Measurements from ENCODE around the gene WAC. TPM values are rescaled to one million over a fixed set of nuclear protein-coding genes. Genes with fewer than 3 reads are reported as not detected.

The WAC gene
- polyA plus RNA-seq, 1 of the 3 experiments (the other 2 are of a cell fraction) = 31.1 TPM

DNA sequence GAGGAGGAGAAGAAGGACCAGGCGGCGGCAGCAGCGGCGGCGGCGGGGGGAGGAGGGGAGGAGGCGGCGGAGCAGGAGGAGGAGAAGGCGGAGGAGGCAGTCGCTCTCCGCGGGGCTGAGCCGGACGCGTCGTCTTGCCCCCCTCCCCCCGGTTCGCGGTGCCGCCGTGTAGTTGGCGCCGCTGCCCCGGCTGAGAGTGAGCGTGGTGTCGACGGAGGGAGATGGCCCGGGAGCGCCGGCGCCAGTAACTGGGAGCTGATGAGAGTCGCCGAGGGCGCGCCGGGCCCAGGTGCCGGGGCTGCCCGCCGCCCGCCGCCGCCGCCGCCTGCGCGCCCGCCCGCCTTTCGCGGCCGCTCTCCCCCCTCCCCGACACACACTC is 257 bp downstream of the WAC start:
- peak overlapping the region; percentile 86 to 92 for H3K4me3 ChIP-seq (ENCODE audit: low read depth in 2 of 2, low read length in 1 of 2)
- peak overlapping the region; percentile 88; the same call in 1 of the 2 replicates for H3K4me2 ChIP-seq
- H3K36me3 ChIP-seq (replicated peaks in 1 of 2; ENCODE audit: control insufficient read depth in 1 of 2, insufficient read depth in 2 of 2, low read length in 1 of 2) = peaks cover 34 to 40% of the 10 kb centered on the region in 2 experiments
- ChIA-PET POLR2A (interaction anchor here (1.0 to 1.8 kb wide), 5 partner anchors 12 to 84 kb away, joined by 3 to 6 read pairs (median 4); no protein-coding TSS in a partner anchor), CTCF (interaction anchor here (1.1 kb wide), 1 partner anchor 22 kb away, joined by 3 read pairs; no protein-coding TSS in a partner anchor)
- no peak for TF ChIP-seq CHD2 (IDR thresholded peaks at IDR 0.05; ENCODE audit: low read length, partially characterized antibody)
- TF ChIP-seq FOSL2 (IDR thresholded peaks at IDR 0.05; ENCODE audit: borderline replicate concordance, low read depth) = no peak
- no peak for TF ChIP-seq TCF12 (IDR thresholded peaks at IDR 0.05)
- TF ChIP-seq EZH2phosphoT487 (IDR thresholded peaks at IDR 0.05; ENCODE audit: borderline replicate concordance, low read depth) = no peak
- TF ChIP-seq RAD21 (IDR thresholded peaks at IDR 0.05; ENCODE audit: low read length) = no peak
- TF ChIP-seq FOXM1 (IDR thresholded peaks at IDR 0.05; ENCODE audit: low read depth) = no peak
- TF ChIP-seq NFIC (IDR thresholded peaks at IDR 0.05; ENCODE audit: borderline replicate concordance) = no peak
- TF ChIP-seq, protein P1, sequence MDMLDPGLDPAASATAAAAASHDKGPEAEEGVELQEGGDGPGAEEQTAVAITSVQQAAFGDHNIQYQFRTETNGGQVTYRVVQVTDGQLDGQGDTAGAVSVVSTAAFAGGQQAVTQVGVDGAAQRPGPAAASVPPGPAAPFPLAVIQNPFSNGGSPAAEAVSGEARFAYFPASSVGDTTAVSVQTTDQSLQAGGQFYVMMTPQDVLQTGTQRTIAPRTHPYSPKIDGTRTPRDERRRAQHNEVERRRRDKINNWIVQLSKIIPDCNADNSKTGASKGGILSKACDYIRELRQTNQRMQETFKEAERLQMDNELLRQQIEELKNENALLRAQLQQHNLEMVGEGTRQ (IDR thresholded peaks at IDR 0.05; ENCODE audit: borderline replicate concordance, low read depth, low read length) = no peak
- no peak for TF ChIP-seq POLR2AphosphoS5 (IDR thresholded peaks at IDR 0.05; ENCODE audit: low read depth, low read length)
- no peak for TF ChIP-seq MEF2A (IDR thresholded peaks at IDR 0.05; ENCODE audit: borderline replicate concordance, low read depth)
- TF ChIP-seq YY1 (IDR thresholded peaks at IDR 0.05; ENCODE audit: low read depth) = no peak
- no peak for TF ChIP-seq GABPA (IDR thresholded peaks at IDR 0.05; ENCODE audit: low read depth)
- TF ChIP-seq TAF1 (IDR thresholded peaks at IDR 0.05; ENCODE audit: borderline replicate concordance, low read depth, low read length) = no peak
- no peaks in the 10 kb centered on the region for H3K9me3 ChIP-seq
- no peaks in the 10 kb centered on the region for H3K27me3 ChIP-seq (ENCODE audit: insufficient read depth)
- DNase-seq = peak; percentile 67
- peaks cover 83% of the 10 kb centered on the region for H3K79me2 ChIP-seq (ENCODE audit: insufficient read depth)
- H4K20me1 ChIP-seq (ENCODE audit: insufficient read depth) = peaks cover 39% of the 10 kb centered on the region
- peak overlapping the region; percentile 100 for H3K9ac ChIP-seq
- peaks cover 3% of the 10 kb centered on the region for H3F3A ChIP-seq (replicated peaks; ENCODE audit: insufficient read depth)
- no peaks in the 10 kb centered on the region for H3K9me2 ChIP-seq
- no peak overlapping the region for H2AFZ ChIP-seq (ENCODE audit: low read depth)
- peak overlapping the region; percentile 99 to 100 for H3K27ac ChIP-seq (ENCODE audit: low read depth in 2 of 2, low read length in 1 of 2)
- 0% methylated on average over 4 of the region's 52 CpGs for WGBS (ENCODE audit: low lambda C conversion rate)
- H3K4me1 ChIP-seq (ENCODE audit: control insufficient read depth in 1 of 2, insufficient read depth in 2 of 2, low read depth in 1 of 2, low read length in 1 of 2) = peaks cover 14 to 15% of the 10 kb centered on the region in 2 experiments; a peak in 3 of 4 replicates

DNA sequence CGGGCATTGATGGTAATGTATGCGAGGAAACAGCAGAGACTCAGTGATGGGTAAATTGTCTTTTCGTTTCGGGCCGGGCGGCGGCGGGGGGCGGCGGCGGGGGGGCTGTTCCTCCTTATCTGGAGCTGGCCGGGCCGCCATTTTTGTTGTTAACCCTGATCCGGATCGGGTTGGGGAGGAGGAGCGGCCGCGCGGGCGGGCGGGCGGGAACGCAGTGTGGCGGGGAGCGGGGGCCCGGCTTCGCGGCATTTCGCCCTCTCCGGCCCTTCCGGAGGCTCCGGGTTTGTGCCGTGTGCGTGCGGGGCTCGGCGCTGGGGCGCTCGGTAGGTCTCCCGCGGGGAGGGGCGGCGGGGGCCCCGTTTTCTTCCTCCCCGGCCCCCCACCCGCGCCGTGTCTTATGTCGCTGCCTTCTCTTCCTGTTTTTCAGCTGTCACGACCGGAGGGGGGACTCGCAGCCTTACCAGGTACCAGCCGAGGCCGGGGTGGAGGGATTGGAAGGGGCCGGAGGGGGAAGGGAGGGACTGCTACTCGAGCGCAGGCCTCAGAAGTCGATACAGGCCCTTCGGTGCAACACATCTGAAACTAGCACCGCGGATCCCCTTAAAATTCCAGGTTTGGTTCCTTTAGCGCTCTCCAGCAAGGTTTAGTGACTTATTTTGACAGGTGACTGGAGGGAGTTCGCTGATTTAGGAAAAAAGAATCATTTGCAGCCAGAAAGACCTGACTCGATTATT is 820 bp downstream of the WAC start:
- peaks cover 40 to 46% of the 10 kb centered on the region in 2 experiments for H3K36me3 ChIP-seq (replicated peaks in 1 of 2; ENCODE audit: control insufficient read depth in 1 of 2, insufficient read depth in 2 of 2, low read length in 1 of 2)
- POLR2A ChIA-PET = interaction anchor here (1.8 kb wide), 1 partner anchor 12 kb away, joined by 4 read pairs; no protein-coding TSS in a partner anchor
- TF ChIP-seq FOXJ3 (CRISPR knock-in tag; IDR thresholded peaks at IDR 0.05) = peak; percentile 51; the same call in 1 of the 2 replicates
- no peak for TF ChIP-seq RXRA (IDR thresholded peaks at IDR 0.05; ENCODE audit: borderline replicate concordance, low read depth)
- no peak for TF ChIP-seq EP300 (IDR thresholded peaks at IDR 0.05; ENCODE audit: borderline replicate concordance in 1 of 2, low read depth in 1 of 2, low read length in 1 of 2)
- peak; percentile 44; the same call in 1 of the 2 replicates for TF ChIP-seq MXI1 (IDR thresholded peaks at IDR 0.05; ENCODE audit: low read depth, low read length)
- TF ChIP-seq, protein P2, sequence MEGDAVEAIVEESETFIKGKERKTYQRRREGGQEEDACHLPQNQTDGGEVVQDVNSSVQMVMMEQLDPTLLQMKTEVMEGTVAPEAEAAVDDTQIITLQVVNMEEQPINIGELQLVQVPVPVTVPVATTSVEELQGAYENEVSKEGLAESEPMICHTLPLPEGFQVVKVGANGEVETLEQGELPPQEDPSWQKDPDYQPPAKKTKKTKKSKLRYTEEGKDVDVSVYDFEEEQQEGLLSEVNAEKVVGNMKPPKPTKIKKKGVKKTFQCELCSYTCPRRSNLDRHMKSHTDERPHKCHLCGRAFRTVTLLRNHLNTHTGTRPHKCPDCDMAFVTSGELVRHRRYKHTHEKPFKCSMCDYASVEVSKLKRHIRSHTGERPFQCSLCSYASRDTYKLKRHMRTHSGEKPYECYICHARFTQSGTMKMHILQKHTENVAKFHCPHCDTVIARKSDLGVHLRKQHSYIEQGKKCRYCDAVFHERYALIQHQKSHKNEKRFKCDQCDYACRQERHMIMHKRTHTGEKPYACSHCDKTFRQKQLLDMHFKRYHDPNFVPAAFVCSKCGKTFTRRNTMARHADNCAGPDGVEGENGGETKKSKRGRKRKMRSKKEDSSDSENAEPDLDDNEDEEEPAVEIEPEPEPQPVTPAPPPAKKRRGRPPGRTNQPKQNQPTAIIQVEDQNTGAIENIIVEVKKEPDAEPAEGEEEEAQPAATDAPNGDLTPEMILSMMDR (IDR thresholded peaks at IDR 0.05) = no peak
- TF ChIP-seq, protein P3, sequence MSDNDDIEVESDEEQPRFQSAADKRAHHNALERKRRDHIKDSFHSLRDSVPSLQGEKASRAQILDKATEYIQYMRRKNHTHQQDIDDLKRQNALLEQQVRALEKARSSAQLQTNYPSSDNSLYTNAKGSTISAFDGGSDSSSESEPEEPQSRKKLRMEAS (IDR thresholded peaks at IDR 0.05; ENCODE audit: low read depth) = no peak
- TF ChIP-seq RFX5 (IDR thresholded peaks at IDR 0.05; ENCODE audit: low read length) = no peak
- peak; percentile 54 for TF ChIP-seq CHD2 (IDR thresholded peaks at IDR 0.05; ENCODE audit: low read length, partially characterized antibody)
- TF ChIP-seq YY1 (IDR thresholded peaks at IDR 0.05; ENCODE audit: low read depth) = peak; percentile 56
- TF ChIP-seq, protein P4, sequence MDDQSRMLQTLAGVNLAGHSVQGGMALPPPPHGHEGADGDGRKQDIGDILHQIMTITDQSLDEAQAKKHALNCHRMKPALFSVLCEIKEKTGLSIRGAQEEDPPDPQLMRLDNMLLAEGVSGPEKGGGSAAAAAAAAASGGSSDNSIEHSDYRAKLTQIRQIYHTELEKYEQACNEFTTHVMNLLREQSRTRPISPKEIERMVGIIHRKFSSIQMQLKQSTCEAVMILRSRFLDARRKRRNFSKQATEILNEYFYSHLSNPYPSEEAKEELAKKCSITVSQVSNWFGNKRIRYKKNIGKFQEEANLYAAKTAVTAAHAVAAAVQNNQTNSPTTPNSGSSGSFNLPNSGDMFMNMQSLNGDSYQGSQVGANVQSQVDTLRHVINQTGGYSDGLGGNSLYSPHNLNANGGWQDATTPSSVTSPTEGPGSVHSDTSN (IDR thresholded peaks at IDR 0.05) = no peak
- TF ChIP-seq FOSL2 (IDR thresholded peaks at IDR 0.05; ENCODE audit: borderline replicate concordance, low read depth) = no peak

More for the DNA sequence above, 820 bp downstream of the WAC start:
- no peaks in the 10 kb centered on the region for H3K9me3 ChIP-seq
- WGBS (ENCODE audit: low lambda C conversion rate) = 1% methylated on average over 29 of the region's 64 CpGs
- peaks cover 3% of the 10 kb centered on the region for H3F3A ChIP-seq (replicated peaks; ENCODE audit: insufficient read depth)
- H3K9me2 ChIP-seq = no peaks in the 10 kb centered on the region
- H4K20me1 ChIP-seq (ENCODE audit: insufficient read depth) = peaks cover 41% of the 10 kb centered on the region
- no peaks in the 10 kb centered on the region for H3K27me3 ChIP-seq (ENCODE audit: insufficient read depth)
- H2AFZ ChIP-seq (ENCODE audit: low read depth) = no peak overlapping the region
- H3K79me2 ChIP-seq (ENCODE audit: insufficient read depth) = peaks cover 83% of the 10 kb centered on the region
- H3K27ac ChIP-seq (ENCODE audit: low read depth in 2 of 2, low read length in 1 of 2) = peak overlapping the region; percentile 71 to 100
- peak overlapping the region; percentile 78 for H3K4me2 ChIP-seq
- peaks cover 14 to 15% of the 10 kb centered on the region in 2 experiments; a peak in 3 of 4 replicates for H3K4me1 ChIP-seq (ENCODE audit: control insufficient read depth in 1 of 2, insufficient read depth in 2 of 2, low read depth in 1 of 2, low read length in 1 of 2)
- CTCF ChIA-PET = no interaction called here
- DNase-seq = peak; percentile 83
- peak overlapping the region; percentile 68 to 92 for H3K4me3 ChIP-seq (ENCODE audit: low read depth in 2 of 2, low read length in 1 of 2)
- peak overlapping the region; percentile 83 for H3K9ac ChIP-seq

Measured in SK-N-SH (cell line).